Common myeloid progenitor, CD34-positive (primary cell): ENCODE data around the gene HOXA10.

Source experiments
- CTCF ChIA-PET: fragments of 350-600 bp; sonication (Branson Sonifier 250); formaldehyde crosslinking; loops from one replicate; lab custom pipeline; 2021; ENCODE audit warnings: antibody characterized with exemption; lab: Charles Lee
- POLR2A ChIA-PET: fragments of 350-600 bp; sonication (Branson Sonifier 250); formaldehyde crosslinking; loops from one replicate; lab custom pipeline; 2021; ENCODE audit warnings: antibody characterized with exemption; lab: Charles Lee
- DNase-seq, 3 donors: peaks; one replicate each; pipeline versions ENCODE4 v3.0.0 to v3.0.0-alpha.2; 2013
- H3K27ac ChIP-seq, 2 experiments: 1 replicate in 1 of 2; 2 replicates in 1 of 2; pipeline ENCODE4 v1.7.0; 2013; ENCODE audit warnings: inconsistent platforms in 2 of 2, low read length in 2 of 2, mild to moderate bottlenecking in 2 of 2, low read depth in 1 of 2, moderate library complexity in 1 of 2; ENCODE audit not compliant: severe bottlenecking in 2 of 2, insufficient read depth in 1 of 2, poor library complexity in 1 of 2
- H3K27me3 ChIP-seq, 5 experiments: replicated peaks in 2 of 5; 1 replicate in 3 of 5; 2 replicates in 2 of 5; pipeline versions ENCODE4 v1.6.1 to v1.7.0; 2013; ENCODE audit warnings: low read length in 4 of 5, mild to moderate bottlenecking in 2 of 5, moderate library complexity in 2 of 5, inconsistent platforms in 1 of 5; ENCODE audit not compliant: insufficient read depth in 5 of 5, control insufficient read depth in 4 of 5
- H3K36me3 ChIP-seq, 4 experiments: 1 replicate in 2 of 4; 2 replicates in 2 of 4; pipeline versions ENCODE4 v1.6.1 to v1.7.0; 2013; ENCODE audit warnings: low read length in 3 of 4, control low read depth in 1 of 4, mild to moderate bottlenecking in 1 of 4; ENCODE audit not compliant: control insufficient read depth in 4 of 4, insufficient read depth in 4 of 4
- H3K4me1 ChIP-seq, 4 experiments: 1 replicate in 3 of 4; 2 replicates in 1 of 4; pipeline versions ENCODE4 v1.6.1 to v1.7.1; 2013; ENCODE audit warnings: low read length in 3 of 4, mild to moderate bottlenecking in 3 of 4, control low read depth in 1 of 4, inconsistent platforms in 1 of 4, moderate library complexity in 1 of 4; ENCODE audit not compliant: control insufficient read depth in 4 of 4, insufficient read depth in 4 of 4; ENCODE audit errors: control extremely low read depth in 1 of 4
- H3K4me3 ChIP-seq, 7 experiments: 1 replicate in 4 of 7; 2 replicates in 3 of 7; pipeline versions ENCODE4 v1.5.1 to v1.7.0; 2013; ENCODE audit warnings: mild to moderate bottlenecking in 7 of 7, low read length in 6 of 7, moderate library complexity in 6 of 7, inconsistent platforms in 2 of 7, low read depth in 2 of 7, control low read depth in 1 of 7; ENCODE audit not compliant: insufficient read depth in 4 of 7, control insufficient read depth in 1 of 7; ENCODE audit errors: extremely low read depth in 1 of 7
- H3K9me3 ChIP-seq, 5 experiments: 1 replicate in 4 of 5; 2 replicates in 1 of 5; pipeline versions ENCODE4 v1.6.1 to v1.7.1; 2013; ENCODE audit warnings: low read length in 4 of 5, mild to moderate bottlenecking in 2 of 5, inconsistent platforms in 1 of 5, low read depth in 1 of 5, moderate library complexity in 1 of 5; ENCODE audit not compliant: control insufficient read depth in 4 of 5, insufficient read depth in 2 of 5; ENCODE audit errors: control extremely low read depth in 1 of 5
- WGBS: methylation state at CpG from one replicate; pipeline ENCODE4 v1.1.5; 2013; ENCODE audit not compliant: insufficient coverage; 5-methylcytosine and 5-hydroxymethylcytosine counted together

Gene HOXA10

DNA sequence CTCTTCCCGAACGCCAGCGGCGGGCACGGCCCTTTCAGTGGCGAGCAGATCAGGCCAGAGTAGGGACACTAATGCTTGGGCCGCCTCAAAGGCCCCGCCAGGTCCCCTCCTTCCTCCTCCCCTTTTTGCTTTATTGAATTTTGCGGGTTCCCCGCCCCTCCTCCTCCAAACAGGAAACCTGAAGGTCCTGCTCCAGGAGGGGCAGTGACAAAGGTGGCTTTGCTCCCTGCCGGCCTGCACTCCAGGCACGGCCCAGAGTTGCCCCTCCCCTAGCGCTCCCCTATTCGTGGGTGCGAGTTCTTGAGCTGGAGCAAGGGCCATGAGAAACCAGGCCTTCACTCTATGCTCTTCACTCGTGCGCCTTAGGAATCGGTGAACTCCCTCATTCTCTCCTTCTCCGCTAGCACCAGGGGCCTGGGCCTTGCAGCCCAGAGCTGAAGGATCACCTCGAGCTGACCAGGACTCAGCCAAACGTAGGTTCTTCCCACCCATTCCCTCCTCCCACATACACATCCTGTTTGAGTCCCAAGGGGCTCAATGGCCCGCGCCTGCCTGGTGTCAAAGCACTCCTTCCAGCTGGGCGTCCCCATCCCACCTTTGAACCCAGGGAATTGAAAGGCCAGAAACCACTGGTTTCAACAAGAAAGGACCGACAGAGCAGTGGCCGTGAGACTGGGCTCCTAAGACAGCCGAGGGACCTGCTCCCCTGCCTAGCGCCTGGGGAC is 25.9 kb downstream of the HOXA10 start:
- WGBS: 3% methylated on average over 28 of the region's 28 CpGs
- peak overlapping the region; percentile 22 to 100 (median 91) for H3K4me3 ChIP-seq
- H3K4me1 ChIP-seq: peaks cover 5 to 70% (median 67%) of the 10 kb centered on the region in 4 experiments
- H3K27ac ChIP-seq: peak overlapping the region in 1 of 2 experiments; percentile 96
- peaks cover 0 to 4% (median 0%) of the 10 kb centered on the region in 5 experiments for H3K9me3 ChIP-seq
- DNase-seq: peak in 2 of 3 donors; percentile 46 to 58
- no peaks in the 10 kb centered on the region for H3K27me3 ChIP-seq
- CTCF ChIA-PET: interaction anchor here (0.9 to 9.1 kb wide), 12 partner anchors 11 to 778 kb away, joined by 3 to 87 read pairs (median 6); partner anchors contain the start of gene HOXA10
- H3K36me3 ChIP-seq: peaks cover 2 to 62% (median 26%) of the 10 kb centered on the region in 4 experiments
- POLR2A ChIA-PET: interaction anchor here (0.7 to 1.5 kb wide), 2 partner anchors 17 to 20 kb away, joined by 4 to 6 read pairs; no protein-coding TSS in a partner anchor

GRCh38 chr7:27147199-27148030 is 26.7 kb downstream of the HOXA10 start, which contains the start of gene HOXA6:
HOXA6 (minus strand) TSS chr7:27147774; CDS start chr7:27147749, 25 bp downstream.
- DNase-seq: peak in 2 of 3 donors; percentile 66 to 68
- CTCF ChIA-PET: interaction anchor here (0.8 to 9.1 kb wide), 9 partner anchors 11 to 778 kb away, joined by 3 to 87 read pairs (median 12); no protein-coding TSS in a partner anchor
- peak within 1 kb of the TSS in 1 of 2 experiments; percentile 96 for H3K27ac ChIP-seq
- H3K36me3 ChIP-seq: peaks cover 2 to 70% (median 32%) of the 10 kb centered on the region in 4 experiments
- no peaks in the 10 kb centered on the region for H3K27me3 ChIP-seq
- H3K4me1 ChIP-seq: peaks cover 5 to 67% (median 63%) of the 10 kb centered on the region in 4 experiments
- POLR2A ChIA-PET: interaction anchor here (1.5 kb wide), 1 partner anchor 16 kb away, joined by 6 read pairs; no protein-coding TSS in a partner anchor
- WGBS: 10% methylated on average over 46 of the region's 63 CpGs
- H3K4me3 ChIP-seq: peak within 1 kb of the TSS; percentile 22 to 100 (median 91)
- H3K9me3 ChIP-seq: peaks cover 0 to 4% (median 0%) of the 10 kb centered on the region in 5 experiments

DNA sequence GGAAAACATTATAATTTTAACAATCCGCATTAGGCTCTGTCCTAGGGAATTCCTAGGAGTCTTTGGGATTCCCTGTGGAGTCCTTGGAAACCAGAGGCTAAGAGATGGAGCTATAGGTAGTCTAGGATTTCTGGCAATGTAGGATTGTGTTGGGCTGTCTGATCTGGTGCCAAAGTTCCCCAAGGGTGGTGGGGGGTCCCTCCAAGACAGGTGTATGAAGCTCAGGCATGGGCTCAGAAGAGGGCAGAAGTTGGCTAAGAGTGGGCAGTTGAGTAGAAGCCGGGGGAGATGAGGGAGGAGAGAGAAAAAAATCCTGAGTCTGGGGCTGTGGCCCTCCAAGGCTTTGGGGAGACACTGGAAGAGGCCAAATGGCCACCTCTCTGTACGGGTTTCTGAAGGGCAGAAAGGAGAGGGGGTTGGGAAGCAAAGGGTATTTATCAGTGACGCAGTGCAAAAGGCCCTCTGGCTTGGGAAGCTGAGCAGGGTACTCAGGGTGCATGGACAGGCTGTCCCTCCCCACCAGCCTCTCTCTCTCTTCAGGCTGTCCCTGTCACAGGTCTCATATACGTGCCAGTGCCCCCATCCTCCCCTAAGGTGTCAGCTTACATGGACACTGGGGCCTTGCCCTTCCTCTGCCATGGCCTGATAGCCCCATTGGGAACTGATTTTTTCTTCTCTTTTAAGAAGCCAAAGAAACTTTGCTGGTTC is 27.5 kb downstream of the HOXA10 start:
- CTCF ChIA-PET: interaction anchor here (0.8 to 9.1 kb wide), 3 partner anchors 12 to 291 kb away, joined by 4 to 87 read pairs (median 4); no protein-coding TSS in a partner anchor
- POLR2A ChIA-PET: no interaction called here
- Histone ChIP-seq H3K27ac (peak overlapping the region in 1 of 2 experiments; percentile 49), H3K36me3 (peaks cover 2 to 77% (median 38%) of the 10 kb centered on the region in 4 experiments), H3K9me3 (peaks cover 0 to 4% (median 0%) of the 10 kb centered on the region in 5 experiments), H3K4me1 (peaks cover 5 to 65% (median 59%) of the 10 kb centered on the region in 4 experiments), H3K4me3 (peak overlapping the region in 5 of 7 experiments; percentile 55 to 100 (median 94)), H3K27me3 (no peaks in the 10 kb centered on the region)
- DNase-seq: no peak
- WGBS: 88% methylated on average over 4 of the region's 5 CpGs

- Histone ChIP-seq H3K9me3 (peaks cover 0 to 4% (median 0%) of the 10 kb centered on the region in 5 experiments), H3K4me3 (peak overlapping the region in 2 of 7 experiments; percentile 21 to 79), H3K4me1 (peaks cover 5 to 64% (median 56%) of the 10 kb centered on the region in 4 experiments), H3K36me3 (peaks cover 2 to 84% (median 44%) of the 10 kb centered on the region in 4 experiments), H3K27me3 (no peaks in the 10 kb centered on the region), H3K27ac (peak overlapping the region in 1 of 2 experiments; percentile 49)
- POLR2A ChIA-PET: no interaction called here
- WGBS: 77% methylated on average over 4 of the region's 11 CpGs
- CTCF ChIA-PET: interaction anchor here (0.9 to 9.1 kb wide), 4 partner anchors 25 to 464 kb away, joined by 3 to 87 read pairs (median 6); no protein-coding TSS in a partner anchor
- DNase-seq: no peak
These were observed 28.2 kb downstream of the HOXA10 start for GRCh38 chr7:27145914-27146412.

DNA sequence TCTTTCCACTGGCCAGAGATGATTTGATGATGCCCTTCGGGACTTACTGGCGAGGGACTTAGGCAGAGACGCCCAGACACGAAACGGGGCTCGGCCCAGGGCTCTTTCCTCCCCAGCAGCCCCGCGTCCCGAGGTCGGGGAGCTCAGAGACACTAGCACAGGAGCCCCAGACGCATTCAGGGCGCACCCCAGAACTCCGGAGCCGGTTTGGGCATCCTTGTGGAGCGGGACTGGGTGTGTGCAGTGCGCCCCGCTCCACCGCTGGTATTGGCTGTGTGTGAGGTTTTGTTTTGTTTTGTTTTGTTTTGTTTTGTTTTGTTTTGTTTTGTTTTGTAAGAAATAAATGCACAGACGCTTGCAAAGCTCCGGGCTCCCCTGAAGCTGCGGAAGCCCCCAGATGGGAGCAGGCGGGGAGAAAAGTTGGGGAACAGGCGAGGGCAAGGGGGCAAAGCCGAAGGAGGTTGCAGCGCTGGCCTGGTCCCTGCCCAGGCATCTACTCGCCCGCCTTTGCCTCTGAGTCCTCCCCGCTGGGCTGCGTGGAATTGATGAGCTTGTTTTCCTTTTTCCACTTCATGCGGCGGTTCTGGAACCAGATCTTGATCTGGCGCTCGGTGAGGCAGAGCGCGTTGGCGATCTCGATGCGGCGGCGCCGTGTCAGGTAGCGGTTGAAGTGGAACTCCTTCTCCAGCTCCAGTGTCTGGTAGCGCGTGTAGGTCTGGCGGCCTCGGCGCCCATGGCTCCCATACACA is 28.8 kb downstream of the HOXA10 start:
- 77% methylated on average over 29 of the region's 47 CpGs for WGBS
- CTCF ChIA-PET: interaction anchor here (0.6 to 9.1 kb wide), 9 partner anchors 8 to 476 kb away, joined by 3 to 87 read pairs (median 5); partner anchors contain the start of gene HOXA4
- Histone ChIP-seq H3K27ac (peak overlapping the region in 1 of 2 experiments; percentile 61), H3K4me3 (peak overlapping the region in 3 of 7 experiments; percentile 5 to 79 (median 40)), H3K4me1 (peaks cover 5 to 62% (median 54%) of the 10 kb centered on the region in 4 experiments), H3K36me3 (peaks cover 2 to 87% (median 49%) of the 10 kb centered on the region in 4 experiments), H3K27me3 (no peaks in the 10 kb centered on the region), H3K9me3 (peaks cover 0 to 4% (median 0%) of the 10 kb centered on the region in 5 experiments)
- DNase-seq: no peak
- POLR2A ChIA-PET: interaction anchor here (0.8 to 1.0 kb wide), 2 partner anchors 14 to 23 kb away, joined by 3 read pairs; no protein-coding TSS in a partner anchor
